A549 (cell line): ENCODE data around the gene CFAP65. TPM values are rescaled to one million over a fixed set of nuclear protein-coding genes. Genes with fewer than 3 reads are reported as not detected.

Source experiments
- ATAC-seq, 2 experiments: fragments of 200-7000 bp in 1 of 2; fragments of >200 bp in 1 of 2; cut with Nextera tagmentation in 1 of 2; cut with Tn5 transposase in 1 of 2; 3 replicates each; pipeline versions ENCODE4 v1.8.0 to v1.9.1; 2018 to 2020; ENCODE audit warnings: mild to moderate bottlenecking in 1 of 2, moderate library complexity in 1 of 2
- CTCF ChIA-PET: fragments of 300-600 bp; sonication (Branson Sonifier 250); formaldehyde crosslinking; extraction: SDS; loops from one replicate; lab custom pipeline; 2021; ENCODE audit warnings: antibody characterized with exemption, inconsistent platforms; lab: Yijun Ruan, JAX
- POLR2A ChIA-PET: fragments of 350-600 bp; formaldehyde crosslinking; extraction: SDS; loops from one replicate; lab custom pipeline; 2021; ENCODE audit warnings: antibody characterized with exemption, inconsistent platforms; lab: Yijun Ruan, JAX
- DNase-seq, 2 experiments: peaks; one replicate each; pipeline versions ENCODE4 v3.0.0 to v3.0.0-alpha.2; 2011 to 2016; ENCODE audit warnings: low read depth in 1 of 2, low spot score in 1 of 2
- FAIRE-seq: peaks from 2 replicates; lab custom pipeline; 2011; peaks lifted over from hg19 to GRCh38; lab: Jason Lieb, UNC
- H3K27ac ChIP-seq, 2 experiments: fragments of >200 bp; sonication (Bioruptor Twin); formaldehyde crosslinking; 3 replicates each; pipeline ENCODE4 v1.5.1; 2016 to 2017
- H3K4me1 ChIP-seq: fragments of >200 bp; sonication (Bioruptor Twin); formaldehyde crosslinking; 3 replicates; pipeline ENCODE4 v1.6.1; 2016
- H3K4me2 ChIP-seq: fragments of >200 bp; sonication (Bioruptor Twin); formaldehyde crosslinking; 3 replicates; pipeline ENCODE4 v1.6.1; 2016
- H3K4me3 ChIP-seq: fragments of >200 bp; sonication (Bioruptor Twin); formaldehyde crosslinking; 3 replicates; pipeline ENCODE4 v1.5.1; 2016
- H3K9me3 ChIP-seq: fragments of >200 bp; sonication (Bioruptor Twin); formaldehyde crosslinking; 3 replicates; pipeline ENCODE4 v1.6.1; 2016
- CBX2 ChIP-seq: fragments of 200-600 bp; sonication (generic); IDR thresholded peaks from 2 replicates; pipeline ENCODE4 v1.6.1; 2016; ENCODE audit warnings: low read depth, mild to moderate bottlenecking, borderline replicate concordance
- CHD2 ChIP-seq: fragments of 150-350 bp; IDR thresholded peaks from 2 replicates; pipeline ENCODE4 v1.6.1; 2014; ENCODE audit warnings: low read length; ENCODE audit not compliant: partially characterized antibody
- ESRRA ChIP-seq: fragments of 150-350 bp; IDR thresholded peaks from 2 replicates; pipeline ENCODE4 v1.6.1; 2014; ENCODE audit warnings: mild to moderate bottlenecking, low read length, borderline replicate concordance
- FOSL2 ChIP-seq, 2 experiments: fragments of 450-650 bp in 1 of 2; fragments of >200 bp in 1 of 2; sonication (Bioruptor Twin) in 1 of 2; formaldehyde crosslinking; IDR thresholded peaks; 2 replicates each; pipeline versions ENCODE4 v1.5.0 to v1.6.1; 2016 to 2020; ENCODE audit warnings: mild to moderate bottlenecking in 1 of 2, moderate library complexity in 1 of 2
- JUN ChIP-seq, 2 experiments: fragments of >200 bp; sonication (Bioruptor Twin); formaldehyde crosslinking; IDR thresholded peaks; 2 replicates in 1 of 2; 3 replicates in 1 of 2; pipeline ENCODE4 v1.6.1; 2016 to 2017
- MAZ ChIP-seq: fragments of 150-350 bp; IDR thresholded peaks from 2 replicates; pipeline ENCODE4 v1.6.1; 2014; ENCODE audit warnings: antibody characterized with exemption, low read depth, low read length, borderline replicate concordance
- POLR2A ChIP-seq: IDR thresholded peaks from 2 replicates; pipeline ENCODE4 v1.6.1; 2012; ENCODE audit warnings: mild to moderate bottlenecking, low read length
- RAD21 ChIP-seq, 2 experiments: fragments of >200 bp in 1 of 2; sonication (Bioruptor Twin) in 1 of 2; formaldehyde crosslinking in 1 of 2; IDR thresholded peaks in 1 of 2; conservative IDR thresholded peaks in 1 of 2; 2 replicates in 1 of 2; 3 replicates in 1 of 2; pipeline ENCODE4 v1.6.1; 2012 to 2018; ENCODE audit warnings: inconsistent platforms in 1 of 2
- RFX5 ChIP-seq: fragments of 450-650 bp; IDR thresholded peaks from 2 replicates; pipeline ENCODE4 v1.7.1; 2014; ENCODE audit warnings: antibody characterized with exemption, mild to moderate bottlenecking, moderate library complexity
- WGBS: methylation state at CpG from one replicate; pipeline ENCODE4 v1.1.6; 2017; ENCODE audit errors: missing lambda C conversion rate; 5-methylcytosine and 5-hydroxymethylcytosine counted together
- polyA minus RNA-seq: library from RNA; depleted of rRNA, polyadenylated mRNA; stranded (reverse); fragments of >200 nt; gene quantifications from 2 replicates; pipeline ENCODE4 v1.2.3, GENCODE V29; 2011; rRNA and poly(A)+ RNA removed
- polyA plus RNA-seq, 4 experiments: library from polyadenylated mRNA; depleted of rRNA in 3 of 4; stranded (reverse); fragments of >200 nt; fragmentation: RNase III in 1 of 4; extraction: RNeasy Plus Mini Kit Qiagen cat#74134 plus additional on column Dnase treatment in 1 of 4; gene quantifications; 2 replicates in 3 of 4; 3 replicates in 1 of 4; pipeline ENCODE4 v1.2.3, GENCODE V29; 2011 to 2017
- TF ChIP-seq, protein P1 (sequence below): IDR thresholded peaks from 2 replicates; pipeline ENCODE4 v1.6.1; 2012; ENCODE audit warnings: low read depth, borderline replicate concordance
- TF ChIP-seq, protein P2 (sequence below): fragments of 200-600 bp; sonication (generic); IDR thresholded peaks from 2 replicates; pipeline ENCODE4 v1.6.1; 2016; ENCODE audit warnings: antibody characterized with exemption, mild to moderate bottlenecking, moderate library complexity
- TF ChIP-seq, protein P3 (sequence below): fragments of 450-650 bp; IDR thresholded peaks from 2 replicates; pipeline ENCODE4 v1.6.1; 2014; ENCODE audit warnings: antibody characterized with exemption
- TF ChIP-seq, protein P4 (sequence below): fragments of 250-450 bp; sonication (Bioruptor Pico); IDR thresholded peaks from 2 replicates; pipeline ENCODE4 v1.5.0; 2020; ENCODE audit warnings: low read depth, mild to moderate bottlenecking, moderate library complexity

CFAP65 gene, protein sequence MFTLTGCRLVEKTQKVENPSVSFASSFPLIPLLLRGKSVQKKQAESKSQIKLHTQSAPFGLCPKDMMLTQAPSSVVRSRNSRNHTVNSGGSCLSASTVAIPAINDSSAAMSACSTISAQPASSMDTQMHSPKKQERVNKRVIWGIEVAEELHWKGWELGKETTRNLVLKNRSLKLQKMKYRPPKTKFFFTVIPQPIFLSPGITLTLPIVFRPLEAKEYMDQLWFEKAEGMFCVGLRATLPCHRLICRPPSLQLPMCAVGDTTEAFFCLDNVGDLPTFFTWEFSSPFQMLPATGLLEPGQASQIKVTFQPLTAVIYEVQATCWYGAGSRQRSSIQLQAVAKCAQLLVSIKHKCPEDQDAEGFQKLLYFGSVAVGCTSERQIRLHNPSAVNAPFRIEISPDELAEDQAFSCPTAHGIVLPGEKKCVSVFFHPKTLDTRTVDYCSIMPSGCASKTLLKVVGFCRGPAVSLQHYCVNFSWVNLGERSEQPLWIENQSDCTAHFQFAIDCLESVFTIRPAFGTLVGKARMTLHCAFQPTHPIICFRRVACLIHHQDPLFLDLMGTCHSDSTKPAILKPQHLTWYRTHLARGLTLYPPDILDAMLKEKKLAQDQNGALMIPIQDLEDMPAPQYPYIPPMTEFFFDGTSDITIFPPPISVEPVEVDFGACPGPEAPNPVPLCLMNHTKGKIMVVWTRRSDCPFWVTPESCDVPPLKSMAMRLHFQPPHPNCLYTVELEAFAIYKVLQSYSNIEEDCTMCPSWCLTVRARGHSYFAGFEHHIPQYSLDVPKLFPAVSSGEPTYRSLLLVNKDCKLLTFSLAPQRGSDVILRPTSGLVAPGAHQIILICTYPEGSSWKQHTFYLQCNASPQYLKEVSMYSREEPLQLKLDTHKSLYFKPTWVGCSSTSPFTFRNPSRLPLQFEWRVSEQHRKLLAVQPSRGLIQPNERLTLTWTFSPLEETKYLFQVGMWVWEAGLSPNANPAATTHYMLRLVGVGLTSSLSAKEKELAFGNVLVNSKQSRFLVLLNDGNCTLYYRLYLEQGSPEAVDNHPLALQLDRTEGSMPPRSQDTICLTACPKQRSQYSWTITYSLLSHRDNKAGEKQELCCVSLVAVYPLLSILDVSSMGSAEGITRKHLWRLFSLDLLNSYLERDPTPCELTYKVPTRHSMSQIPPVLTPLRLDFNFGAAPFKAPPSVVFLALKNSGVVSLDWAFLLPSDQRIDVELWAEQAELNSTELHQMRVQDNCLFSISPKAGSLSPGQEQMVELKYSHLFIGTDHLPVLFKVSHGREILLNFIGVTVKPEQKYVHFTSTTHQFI (N-terminal part only)
- polyA plus RNA-seq (2011; rRNA removed) (0.09 and 0.12 TPM in 2 replicates), polyA plus RNA-seq (2017; fragmentation: RNase III; extraction: RNeasy Plus Mini Kit Qiagen cat#74134 plus additional on column Dnase treatment) (0.14 to 0.28 TPM (median 0.22 TPM) in 3 replicates), polyA minus RNA-seq (not detected in 2 replicates)
- polyA plus RNA-seq (2012; cell fraction: cytosol; rRNA removed) = 0.08 and 0.09 TPM in 2 replicates
- 0.15 and 0.23 TPM in 2 replicates for polyA plus RNA-seq (2012; cell fraction: nucleus; rRNA removed)

DNA sequence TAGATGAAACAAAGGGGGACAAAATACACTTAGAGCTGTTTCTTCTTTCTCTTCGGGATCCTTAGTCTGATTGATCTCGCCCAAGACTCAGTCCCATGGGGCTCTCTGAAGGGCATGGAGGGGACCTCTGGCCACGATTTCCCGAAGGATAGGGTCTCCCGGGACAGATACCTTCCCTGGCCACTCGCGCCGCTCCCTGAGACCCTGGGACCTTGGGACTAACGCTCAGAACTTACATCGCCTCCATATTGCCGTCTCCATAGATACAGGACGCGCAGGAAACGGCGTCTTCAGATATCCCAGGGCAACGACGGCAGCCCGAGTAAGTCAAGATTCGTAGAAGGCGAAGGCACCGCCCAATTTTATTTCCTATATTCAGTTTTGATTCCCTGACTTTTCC, at the start of gene CFAP65:
TSS of gene CFAP65 (minus strand) at position 265 of the 400 bp plus-strand sequence. CDS start 2,468 bp downstream, outside the sequence.
- POLR2A ChIA-PET = no interaction called here
- TF ChIP-seq MAZ (no peak), JUN (IDR thresholded peaks at IDR 0.05) (no peak), RFX5 (no peak), RAD21 (conservative IDR thresholded peaks at IDR 0.05 in 1 of 2, IDR thresholded peaks at IDR 0.05 in 1 of 2) (no peak), CBX2 (no peak), ESRRA (no peak), FOSL2 (IDR thresholded peaks at IDR 0.05) (no peak), FOSL2 (CRISPR knock-in tag; IDR thresholded peaks at IDR 0.05) (no peak), POLR2A (no peak), CHD2 (no peak)
- TF ChIP-seq, protein P1, sequence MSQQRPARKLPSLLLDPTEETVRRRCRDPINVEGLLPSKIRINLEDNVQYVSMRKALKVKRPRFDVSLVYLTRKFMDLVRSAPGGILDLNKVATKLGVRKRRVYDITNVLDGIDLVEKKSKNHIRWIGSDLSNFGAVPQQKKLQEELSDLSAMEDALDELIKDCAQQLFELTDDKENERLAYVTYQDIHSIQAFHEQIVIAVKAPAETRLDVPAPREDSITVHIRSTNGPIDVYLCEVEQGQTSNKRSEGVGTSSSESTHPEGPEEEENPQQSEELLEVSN = no peak
- TF ChIP-seq, protein P2, sequence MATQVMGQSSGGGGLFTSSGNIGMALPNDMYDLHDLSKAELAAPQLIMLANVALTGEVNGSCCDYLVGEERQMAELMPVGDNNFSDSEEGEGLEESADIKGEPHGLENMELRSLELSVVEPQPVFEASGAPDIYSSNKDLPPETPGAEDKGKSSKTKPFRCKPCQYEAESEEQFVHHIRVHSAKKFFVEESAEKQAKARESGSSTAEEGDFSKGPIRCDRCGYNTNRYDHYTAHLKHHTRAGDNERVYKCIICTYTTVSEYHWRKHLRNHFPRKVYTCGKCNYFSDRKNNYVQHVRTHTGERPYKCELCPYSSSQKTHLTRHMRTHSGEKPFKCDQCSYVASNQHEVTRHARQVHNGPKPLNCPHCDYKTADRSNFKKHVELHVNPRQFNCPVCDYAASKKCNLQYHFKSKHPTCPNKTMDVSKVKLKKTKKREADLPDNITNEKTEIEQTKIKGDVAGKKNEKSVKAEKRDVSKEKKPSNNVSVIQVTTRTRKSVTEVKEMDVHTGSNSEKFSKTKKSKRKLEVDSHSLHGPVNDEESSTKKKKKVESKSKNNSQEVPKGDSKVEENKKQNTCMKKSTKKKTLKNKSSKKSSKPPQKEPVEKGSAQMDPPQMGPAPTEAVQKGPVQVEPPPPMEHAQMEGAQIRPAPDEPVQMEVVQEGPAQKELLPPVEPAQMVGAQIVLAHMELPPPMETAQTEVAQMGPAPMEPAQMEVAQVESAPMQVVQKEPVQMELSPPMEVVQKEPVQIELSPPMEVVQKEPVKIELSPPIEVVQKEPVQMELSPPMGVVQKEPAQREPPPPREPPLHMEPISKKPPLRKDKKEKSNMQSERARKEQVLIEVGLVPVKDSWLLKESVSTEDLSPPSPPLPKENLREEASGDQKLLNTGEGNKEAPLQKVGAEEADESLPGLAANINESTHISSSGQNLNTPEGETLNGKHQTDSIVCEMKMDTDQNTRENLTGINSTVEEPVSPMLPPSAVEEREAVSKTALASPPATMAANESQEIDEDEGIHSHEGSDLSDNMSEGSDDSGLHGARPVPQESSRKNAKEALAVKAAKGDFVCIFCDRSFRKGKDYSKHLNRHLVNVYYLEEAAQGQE = no peak
- TF ChIP-seq, protein P3, sequence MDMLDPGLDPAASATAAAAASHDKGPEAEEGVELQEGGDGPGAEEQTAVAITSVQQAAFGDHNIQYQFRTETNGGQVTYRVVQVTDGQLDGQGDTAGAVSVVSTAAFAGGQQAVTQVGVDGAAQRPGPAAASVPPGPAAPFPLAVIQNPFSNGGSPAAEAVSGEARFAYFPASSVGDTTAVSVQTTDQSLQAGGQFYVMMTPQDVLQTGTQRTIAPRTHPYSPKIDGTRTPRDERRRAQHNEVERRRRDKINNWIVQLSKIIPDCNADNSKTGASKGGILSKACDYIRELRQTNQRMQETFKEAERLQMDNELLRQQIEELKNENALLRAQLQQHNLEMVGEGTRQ = no peak
- TF ChIP-seq, protein P4, sequence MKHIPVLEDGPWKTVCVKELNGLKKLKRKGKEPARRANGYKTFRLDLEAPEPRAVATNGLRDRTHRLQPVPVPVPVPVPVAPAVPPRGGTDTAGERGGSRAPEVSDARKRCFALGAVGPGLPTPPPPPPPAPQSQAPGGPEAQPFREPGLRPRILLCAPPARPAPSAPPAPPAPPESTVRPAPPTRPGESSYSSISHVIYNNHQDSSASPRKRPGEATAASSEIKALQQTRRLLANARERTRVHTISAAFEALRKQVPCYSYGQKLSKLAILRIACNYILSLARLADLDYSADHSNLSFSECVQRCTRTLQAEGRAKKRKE (CRISPR knock-in tag) = no peak
- CTCF ChIA-PET = interaction anchor here (0.9 to 14.1 kb wide), 10 partner anchors 13 to 254 kb away, joined by 3 to 149 read pairs (median 4); no protein-coding TSS in a partner anchor

More for the DNA sequence above, at the start of gene CFAP65:
- FAIRE-seq (no peak), DNase-seq (peak; percentile 53 to 68), ATAC-seq (peak; percentile 75 to 85)
- Histone ChIP-seq H3K9me3 (no peaks in the 10 kb centered on the region), H3K4me1 (peaks cover 3% of the 10 kb centered on the region; the same call in 1 of the 3 replicates), H3K4me3 (peak within 1 kb of the TSS; percentile 49), H3K27ac (no peak within 1 kb of the TSS), H3K4me2 (peak within 1 kb of the TSS; percentile 92)
- 6% methylated on average over 21 of the region's 21 CpGs for WGBS
